Thymus (tissue), 11 donors: ENCODE data around the gene CTBP2. TPM values are rescaled to one million over a fixed set of nuclear protein-coding genes. Genes with fewer than 3 reads are reported as not detected.

ENCODE experiments used
- DNase-seq, 9 donors: peaks; one replicate each; pipeline ENCODE4 v3.0.0-alpha.2; 2013; ENCODE audit warnings: low spot score in 9 of 9, low read depth in 6 of 9, missing footprints in 1 of 9
- H3K27ac ChIP-seq, 2 donors: one replicate each; pipeline ENCODE4 v1.5.1; 2013; ENCODE audit warnings: control low read depth in 1 of 2, low read depth in 1 of 2, low read length in 1 of 2, mild to moderate bottlenecking in 1 of 2, moderate library complexity in 1 of 2
- H3K27me3 ChIP-seq, 2 donors: one replicate each; pipeline ENCODE4 v1.5.1; 2013; ENCODE audit warnings: low read length in 1 of 2; ENCODE audit not compliant: control insufficient read depth in 2 of 2, insufficient read depth in 1 of 2
- H3K36me3 ChIP-seq, 2 donors: one replicate each; pipeline ENCODE4 v1.5.1; 2013; ENCODE audit warnings: low read length in 1 of 2, mild to moderate bottlenecking in 1 of 2, moderate library complexity in 1 of 2; ENCODE audit not compliant: control insufficient read depth in 2 of 2, insufficient read depth in 2 of 2
- H3K4me1 ChIP-seq, 2 donors: one replicate each; pipeline ENCODE4 v1.5.1; 2013; ENCODE audit warnings: low read length in 2 of 2; ENCODE audit not compliant: control insufficient read depth in 2 of 2, insufficient read depth in 2 of 2
- H3K4me3 ChIP-seq, 2 donors: one replicate each; pipeline ENCODE4 v1.5.1; 2013; ENCODE audit warnings: low read length in 2 of 2, control low read depth in 1 of 2, mild to moderate bottlenecking in 1 of 2
- H3K9me3 ChIP-seq, 2 donors: one replicate each; pipeline ENCODE4 v1.5.1; 2013; ENCODE audit warnings: low read length in 1 of 2, mild to moderate bottlenecking in 1 of 2; ENCODE audit not compliant: control insufficient read depth in 2 of 2, insufficient read depth in 1 of 2
- WGBS: extraction: QIAGEN DNeasy Blood & Tissue Kit; methylation state at CpG from one replicate; pipeline ENCODE4 v1.1.7; 2013; 5-methylcytosine and 5-hydroxymethylcytosine counted together
- polyA plus RNA-seq: library from polyadenylated mRNA; stranded (reverse); fragments of 200-250 nt; gene quantifications from one replicate; pipeline ENCODE4 v1.2.3, GENCODE V29; 2013
- total RNA-seq: library from RNA; stranded (reverse); fragments of 120-200 nt; gene quantifications from one replicate; pipeline ENCODE4 v1.2.4, GENCODE V29; 2013
- donor health status: healthy.

Gene CTBP2
- total and polyA plus RNA-seq, 2 donors: 7.1 to 14.6 TPM

DNA sequence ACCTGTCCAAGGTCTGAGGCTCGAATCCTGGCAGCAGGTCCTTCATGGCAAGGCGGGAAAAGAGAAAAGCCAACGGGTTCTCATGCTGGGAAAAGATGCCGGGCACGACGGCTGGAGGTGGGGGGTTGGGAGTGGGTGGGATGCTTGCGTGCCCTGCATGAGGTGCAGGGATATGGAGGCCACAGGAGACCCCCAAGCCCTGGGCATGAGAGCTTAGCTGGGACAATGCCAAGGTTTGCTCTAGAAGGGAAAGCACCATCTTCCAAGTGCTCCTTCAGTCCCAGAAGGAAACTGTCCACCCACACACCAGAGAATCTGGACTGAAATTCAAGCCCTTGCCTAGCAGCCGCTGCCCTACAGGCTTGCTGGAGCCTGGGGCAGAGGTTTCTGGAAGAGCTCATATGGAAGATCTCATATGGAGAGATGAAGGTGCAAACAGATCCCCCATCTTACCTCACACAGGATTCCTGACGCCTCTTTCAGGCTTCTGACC, 154.1 kb downstream of the CTBP2 start:
- 96% methylated on average over 9 of the region's 9 CpGs for WGBS
- H3K4me1 ChIP-seq: no peaks in the 10 kb centered on the region
- H3K9me3 ChIP-seq: no peaks in the 10 kb centered on the region
- no peaks in the 10 kb centered on the region for H3K36me3 ChIP-seq
- no peak overlapping the region for H3K27ac ChIP-seq
- no peak overlapping the region for H3K4me3 ChIP-seq
- no peaks in the 10 kb centered on the region for H3K27me3 ChIP-seq
- DNase-seq: no peak

DNA sequence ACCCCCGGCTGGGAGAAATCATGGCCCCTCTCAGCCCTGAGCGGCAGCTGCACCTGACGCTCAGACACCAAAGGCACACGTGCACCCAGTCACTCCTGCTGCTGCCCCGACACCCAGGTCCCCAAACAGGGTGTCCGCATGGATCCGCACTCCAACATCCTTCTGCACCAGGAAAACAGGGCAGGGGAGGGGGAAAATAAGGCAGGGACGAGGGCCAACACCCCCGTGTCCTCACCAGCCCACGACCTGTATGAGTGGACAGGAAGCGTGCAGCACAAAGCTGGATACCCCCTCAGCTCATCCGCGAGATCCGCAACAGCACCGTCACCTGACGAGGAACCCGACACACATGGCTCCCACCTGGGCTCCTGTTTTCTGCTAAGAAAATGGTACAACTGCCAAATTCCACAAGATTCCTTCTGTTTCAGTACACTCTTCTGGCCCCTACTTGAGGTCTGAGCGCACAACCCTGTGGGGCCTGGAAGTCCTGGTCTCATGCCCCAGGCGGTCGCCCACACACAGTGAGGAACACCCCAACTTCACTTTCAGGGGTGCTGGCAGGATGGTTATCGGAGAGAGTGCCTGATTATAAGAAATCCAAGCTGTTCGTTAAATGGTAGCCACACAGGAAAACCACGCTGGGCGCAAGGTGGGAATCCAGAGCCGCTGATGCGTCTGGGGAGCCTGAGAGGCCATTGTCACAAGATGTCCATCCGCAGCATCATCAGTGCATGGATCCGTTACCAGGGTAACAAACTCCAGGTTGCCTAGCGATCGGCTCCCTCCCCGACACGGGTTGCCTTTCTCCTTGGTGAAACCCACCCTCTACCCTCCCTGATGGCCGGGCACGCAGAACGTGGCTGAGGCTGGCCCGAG, 154.8 kb downstream of the CTBP2 start:
- no peaks in the 10 kb centered on the region for H3K27me3 ChIP-seq
- no peaks in the 10 kb centered on the region for H3K9me3 ChIP-seq
- H3K27ac ChIP-seq: no peak overlapping the region
- H3K36me3 ChIP-seq: no peaks in the 10 kb centered on the region
- peaks cover 2% of the 10 kb centered on the region in 2 donors for H3K4me1 ChIP-seq
- 96% methylated on average over 36 of the region's 36 CpGs for WGBS
- DNase-seq: no peak
- no peak overlapping the region for H3K4me3 ChIP-seq

DNA sequence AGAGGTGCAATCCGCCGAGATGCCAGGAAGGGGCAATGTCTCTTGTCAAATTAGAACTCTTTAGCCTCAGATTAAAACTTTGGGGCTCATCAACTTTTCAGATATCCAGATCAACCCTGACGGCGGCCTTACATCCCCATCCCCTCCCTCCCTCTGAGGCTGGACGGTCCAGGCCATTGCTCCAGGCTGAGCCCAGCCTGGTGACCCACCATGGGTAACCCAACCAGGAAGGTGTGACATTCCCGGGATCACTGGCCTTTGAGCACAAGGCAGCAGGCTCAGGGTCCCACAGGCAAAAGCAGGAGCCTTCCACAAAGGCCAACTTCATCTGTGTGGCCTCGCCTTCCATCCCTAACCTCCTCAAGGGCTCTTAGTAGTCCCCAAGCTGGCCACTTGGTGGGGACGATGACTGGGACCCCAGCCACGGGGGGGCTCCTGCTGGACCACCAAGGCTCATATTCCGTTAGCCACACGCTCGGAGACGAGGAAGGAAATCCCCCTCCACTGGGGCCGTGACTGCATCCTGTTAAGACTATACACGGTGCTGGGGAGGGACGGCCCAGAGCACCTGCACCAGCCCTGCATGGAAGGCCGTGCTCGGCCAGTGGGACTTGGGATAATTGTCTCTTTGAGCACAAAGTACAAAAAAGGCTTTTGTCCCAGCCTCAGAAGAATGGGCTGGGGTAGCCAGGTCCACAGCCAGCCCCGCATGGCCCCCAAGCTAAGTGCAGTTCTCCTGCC, 155.6 kb downstream of the CTBP2 start:
- Histone ChIP-seq H3K9me3 (no peaks in the 10 kb centered on the region), H3K27me3 (no peaks in the 10 kb centered on the region), H3K27ac (no peak overlapping the region), H3K36me3 (no peaks in the 10 kb centered on the region), H3K4me1 (peaks cover 6 to 7% of the 10 kb centered on the region in 2 donors), H3K4me3 (no peak overlapping the region)
- no peak for DNase-seq
- WGBS: 87% methylated on average over 19 of the region's 19 CpGs

GRCh38 chr10:125003901-125004467, 156.4 kb downstream of the CTBP2 start:
- Histone ChIP-seq H3K27ac (no peak overlapping the region), H3K4me1 (peaks cover 6 to 7% of the 10 kb centered on the region in 2 donors), H3K9me3 (no peaks in the 10 kb centered on the region), H3K27me3 (no peaks in the 10 kb centered on the region), H3K36me3 (no peaks in the 10 kb centered on the region), H3K4me3 (no peak overlapping the region)
- DNase-seq: no peak
- WGBS: 92% methylated on average over 14 of the region's 14 CpGs

GRCh38 chr10:125003146-125003900, 157.0 kb downstream of the CTBP2 start:
- Histone ChIP-seq H3K4me1 (peaks cover 6 to 7% of the 10 kb centered on the region in 2 donors), H3K9me3 (no peaks in the 10 kb centered on the region), H3K27ac (no peak overlapping the region), H3K4me3 (no peak overlapping the region), H3K27me3 (no peaks in the 10 kb centered on the region), H3K36me3 (no peaks in the 10 kb centered on the region)
- 98% methylated on average over 34 of the region's 34 CpGs for WGBS
- DNase-seq: no peak

DNA sequence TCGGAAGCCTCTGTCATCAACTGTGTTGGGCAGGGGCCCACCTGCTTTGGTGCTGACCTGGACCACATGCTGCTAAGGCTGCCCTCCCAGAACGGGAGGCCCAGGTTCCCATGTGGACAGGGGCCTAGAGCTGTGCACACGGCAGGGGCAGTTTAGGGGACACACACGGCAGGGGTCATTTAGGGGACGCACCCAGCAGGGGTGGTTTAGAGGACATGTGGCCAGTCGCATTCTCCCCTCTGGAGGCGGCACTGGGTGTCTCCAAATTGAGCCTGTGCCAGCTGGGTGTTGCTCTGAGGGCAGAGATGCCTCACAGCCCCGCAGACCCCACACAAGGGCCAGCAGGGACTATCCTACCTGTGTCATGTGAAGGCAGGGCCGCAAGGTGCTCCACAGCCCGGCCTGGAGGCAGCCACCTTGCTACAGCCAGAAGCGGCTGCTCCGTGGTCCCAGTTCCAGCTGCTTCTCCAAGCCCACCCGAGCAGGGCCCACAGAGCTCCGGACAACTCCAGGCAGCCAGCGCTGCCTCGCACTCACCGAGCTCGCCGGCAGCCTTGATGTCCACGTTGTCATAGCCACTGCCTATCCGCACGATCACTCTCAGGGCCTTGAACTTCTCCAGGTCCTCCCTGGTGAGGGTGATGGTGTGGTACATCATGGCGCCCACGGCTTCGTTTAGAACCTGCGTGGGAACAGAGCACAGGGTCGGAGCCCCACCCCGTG, 157.8 kb downstream of the CTBP2 start:
- 97% methylated on average over 28 of the region's 28 CpGs for WGBS
- peaks cover 6 to 7% of the 10 kb centered on the region in 2 donors for H3K4me1 ChIP-seq
- DNase-seq: no peak

GRCh38 chr10:125002047-125002422, 158.3 kb downstream of the CTBP2 start:
- WGBS: 94% methylated on average over 12 of the region's 12 CpGs
- DNase-seq: no peak
- Histone ChIP-seq H3K27me3 (no peaks in the 10 kb centered on the region), H3K27ac (no peak overlapping the region), H3K4me1 (peaks cover 6 to 7% of the 10 kb centered on the region in 2 donors), H3K4me3 (no peak overlapping the region), H3K9me3 (no peaks in the 10 kb centered on the region), H3K36me3 (no peaks in the 10 kb centered on the region)

More for the DNA sequence above, 157.8 kb downstream of the CTBP2 start:
- no peaks in the 10 kb centered on the region for H3K27me3 ChIP-seq
- no peak overlapping the region for H3K27ac ChIP-seq
- no peaks in the 10 kb centered on the region for H3K36me3 ChIP-seq
- H3K9me3 ChIP-seq: no peaks in the 10 kb centered on the region
- H3K4me3 ChIP-seq: no peak overlapping the region

DNA sequence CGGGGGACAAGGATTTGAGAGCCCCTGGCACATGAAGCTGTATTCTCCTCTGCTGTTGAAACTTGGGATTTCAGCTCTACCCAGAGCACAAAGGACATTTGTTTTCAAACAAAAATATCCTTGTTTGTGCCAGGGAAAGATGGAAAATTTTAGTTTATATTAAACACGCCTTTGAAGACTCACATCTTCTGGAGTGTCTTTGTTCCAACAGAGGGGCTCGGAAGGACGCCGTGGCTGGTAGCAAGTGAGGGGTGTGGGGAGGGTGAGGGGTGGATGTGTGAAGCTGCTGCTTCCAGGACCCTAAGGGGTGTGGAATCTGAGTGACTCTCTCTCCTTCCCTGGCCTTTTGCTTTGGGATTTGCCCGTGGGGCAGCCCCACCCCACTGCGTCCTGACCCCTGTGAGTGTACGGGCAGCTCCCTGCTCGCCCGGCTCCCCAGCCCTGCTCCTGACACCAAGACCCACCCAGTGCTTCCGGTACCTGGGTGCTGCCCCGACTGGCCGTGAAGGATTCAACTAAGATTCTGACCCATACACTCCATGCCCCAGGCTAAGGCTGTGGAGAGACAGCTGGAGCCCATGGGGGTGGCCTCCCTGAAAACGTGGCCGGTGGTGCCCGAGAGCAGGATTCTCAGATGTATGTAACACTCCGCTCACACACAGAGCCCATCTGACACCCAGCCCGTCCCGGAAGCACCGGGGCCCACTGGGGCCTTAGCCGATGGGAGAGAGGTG, 158.9 kb downstream of the CTBP2 start:
- no peak overlapping the region for H3K27ac ChIP-seq
- DNase-seq: no peak
- H3K9me3 ChIP-seq: no peaks in the 10 kb centered on the region
- H3K27me3 ChIP-seq: no peaks in the 10 kb centered on the region
- WGBS: 93% methylated on average over 21 of the region's 21 CpGs
- H3K36me3 ChIP-seq: no peaks in the 10 kb centered on the region
- no peak overlapping the region for H3K4me3 ChIP-seq
- H3K4me1 ChIP-seq: peaks cover 6 to 7% of the 10 kb centered on the region in 2 donors
